IMR-90 (cell line): ENCODE measurements around the gene FAM151B.

Experiments used
- BHLHE40 ChIP-seq: fragments of 150-350 bp; IDR thresholded peaks from 2 replicates; pipeline ENCODE4 v1.6.1; 2016; ENCODE audit warnings: mild to moderate bottlenecking, low read depth, low read length
- POLR2A ChIP-seq: IDR thresholded peaks from 2 replicates; pipeline ENCODE4 v1.6.1; 2012; ENCODE audit warnings: mild to moderate bottlenecking, low read depth, low read length
- RAD21 ChIP-seq: IDR thresholded peaks from 2 replicates; pipeline ENCODE4 v1.6.1; 2012; ENCODE audit warnings: low read length, improper control_type of control experiment
- RCOR1 ChIP-seq: IDR thresholded peaks from 2 replicates; pipeline ENCODE4 v1.6.1; 2012; ENCODE audit warnings: mild to moderate bottlenecking, low read length, improper control_type of control experiment; ENCODE audit not compliant: insufficient replicate concordance
- TF ChIP-seq, protein P1 (sequence below): fragments of 150-350 bp; IDR thresholded peaks from 2 replicates; pipeline ENCODE4 v1.6.1; 2017; ENCODE audit warnings: mild to moderate bottlenecking, antibody characterized with exemption, low read length, low read depth
- TF ChIP-seq, protein P2 (sequence below): conservative IDR thresholded peaks from 2 replicates; pipeline ENCODE4 v1.5.1; 2012; ENCODE audit warnings: mild to moderate bottlenecking, low read depth, low read length, improper control_type of control experiment

DNA sequence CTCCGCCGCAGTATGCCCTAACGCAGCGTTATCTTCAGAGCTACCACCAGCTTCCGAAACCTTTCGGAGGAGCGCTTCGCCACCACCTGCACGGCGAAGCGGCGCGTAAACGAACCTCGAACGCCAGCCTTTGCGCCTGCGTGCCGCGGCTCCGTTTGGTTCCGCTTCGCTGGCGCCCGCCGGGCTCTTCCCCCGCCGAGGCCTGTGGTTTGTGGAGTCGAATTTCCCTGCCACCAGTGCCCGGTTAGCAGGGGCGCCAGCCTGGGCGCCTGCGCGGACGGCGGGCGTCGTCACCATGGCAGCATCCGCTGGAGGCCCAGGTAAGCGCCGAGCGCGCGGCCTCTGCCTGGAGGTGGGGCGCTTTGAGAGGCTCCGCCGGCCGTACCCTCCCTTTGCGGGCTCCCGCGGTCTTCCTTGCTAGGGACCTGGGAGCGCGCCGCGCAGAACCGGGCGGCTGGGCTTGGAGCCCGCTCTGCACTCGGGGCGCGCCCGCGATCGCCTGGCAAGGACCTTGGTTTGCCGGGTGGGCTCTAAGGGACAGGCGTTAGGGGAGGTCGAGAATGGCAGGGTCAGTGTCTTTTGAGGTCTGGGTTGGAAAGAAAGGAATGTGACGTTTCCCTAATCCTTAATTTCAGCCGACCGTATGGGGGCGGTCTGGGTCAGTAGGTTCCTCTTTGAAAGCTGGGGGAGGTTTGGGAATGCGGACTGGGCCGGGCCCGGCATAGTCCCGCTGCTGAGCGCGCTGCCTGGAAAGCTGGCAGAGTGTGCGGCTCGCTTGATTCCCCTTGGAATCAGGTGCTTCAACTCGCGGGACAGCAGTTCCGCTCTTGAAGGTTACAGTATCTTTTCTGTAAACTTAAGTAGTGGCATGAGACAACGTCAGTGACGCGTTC, at the start of gene FAM151B:
- TF ChIP-seq POLR2A (peak; percentile 52; the same call in 1 of the 2 replicates), BHLHE40 (no peak), RCOR1 (no peak), RAD21 (no peak; the same call in 1 of the 2 replicates)
- TF ChIP-seq, protein P1, sequence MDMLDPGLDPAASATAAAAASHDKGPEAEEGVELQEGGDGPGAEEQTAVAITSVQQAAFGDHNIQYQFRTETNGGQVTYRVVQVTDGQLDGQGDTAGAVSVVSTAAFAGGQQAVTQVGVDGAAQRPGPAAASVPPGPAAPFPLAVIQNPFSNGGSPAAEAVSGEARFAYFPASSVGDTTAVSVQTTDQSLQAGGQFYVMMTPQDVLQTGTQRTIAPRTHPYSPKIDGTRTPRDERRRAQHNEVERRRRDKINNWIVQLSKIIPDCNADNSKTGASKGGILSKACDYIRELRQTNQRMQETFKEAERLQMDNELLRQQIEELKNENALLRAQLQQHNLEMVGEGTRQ = no peak
- TF ChIP-seq, protein P2, sequence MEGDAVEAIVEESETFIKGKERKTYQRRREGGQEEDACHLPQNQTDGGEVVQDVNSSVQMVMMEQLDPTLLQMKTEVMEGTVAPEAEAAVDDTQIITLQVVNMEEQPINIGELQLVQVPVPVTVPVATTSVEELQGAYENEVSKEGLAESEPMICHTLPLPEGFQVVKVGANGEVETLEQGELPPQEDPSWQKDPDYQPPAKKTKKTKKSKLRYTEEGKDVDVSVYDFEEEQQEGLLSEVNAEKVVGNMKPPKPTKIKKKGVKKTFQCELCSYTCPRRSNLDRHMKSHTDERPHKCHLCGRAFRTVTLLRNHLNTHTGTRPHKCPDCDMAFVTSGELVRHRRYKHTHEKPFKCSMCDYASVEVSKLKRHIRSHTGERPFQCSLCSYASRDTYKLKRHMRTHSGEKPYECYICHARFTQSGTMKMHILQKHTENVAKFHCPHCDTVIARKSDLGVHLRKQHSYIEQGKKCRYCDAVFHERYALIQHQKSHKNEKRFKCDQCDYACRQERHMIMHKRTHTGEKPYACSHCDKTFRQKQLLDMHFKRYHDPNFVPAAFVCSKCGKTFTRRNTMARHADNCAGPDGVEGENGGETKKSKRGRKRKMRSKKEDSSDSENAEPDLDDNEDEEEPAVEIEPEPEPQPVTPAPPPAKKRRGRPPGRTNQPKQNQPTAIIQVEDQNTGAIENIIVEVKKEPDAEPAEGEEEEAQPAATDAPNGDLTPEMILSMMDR = peak; percentile 24; the same call in 1 of the 2 replicates
